HPDE6-E6E7 (cell line): ENCODE data around the gene WDR7.

Experiments used
- DNase-seq: peaks from one replicate; pipeline ENCODE4 v3.0.0; 2011; ENCODE audit warnings: missing footprints; ENCODE audit errors: extremely low spot score

WDR7 gene

DNA sequence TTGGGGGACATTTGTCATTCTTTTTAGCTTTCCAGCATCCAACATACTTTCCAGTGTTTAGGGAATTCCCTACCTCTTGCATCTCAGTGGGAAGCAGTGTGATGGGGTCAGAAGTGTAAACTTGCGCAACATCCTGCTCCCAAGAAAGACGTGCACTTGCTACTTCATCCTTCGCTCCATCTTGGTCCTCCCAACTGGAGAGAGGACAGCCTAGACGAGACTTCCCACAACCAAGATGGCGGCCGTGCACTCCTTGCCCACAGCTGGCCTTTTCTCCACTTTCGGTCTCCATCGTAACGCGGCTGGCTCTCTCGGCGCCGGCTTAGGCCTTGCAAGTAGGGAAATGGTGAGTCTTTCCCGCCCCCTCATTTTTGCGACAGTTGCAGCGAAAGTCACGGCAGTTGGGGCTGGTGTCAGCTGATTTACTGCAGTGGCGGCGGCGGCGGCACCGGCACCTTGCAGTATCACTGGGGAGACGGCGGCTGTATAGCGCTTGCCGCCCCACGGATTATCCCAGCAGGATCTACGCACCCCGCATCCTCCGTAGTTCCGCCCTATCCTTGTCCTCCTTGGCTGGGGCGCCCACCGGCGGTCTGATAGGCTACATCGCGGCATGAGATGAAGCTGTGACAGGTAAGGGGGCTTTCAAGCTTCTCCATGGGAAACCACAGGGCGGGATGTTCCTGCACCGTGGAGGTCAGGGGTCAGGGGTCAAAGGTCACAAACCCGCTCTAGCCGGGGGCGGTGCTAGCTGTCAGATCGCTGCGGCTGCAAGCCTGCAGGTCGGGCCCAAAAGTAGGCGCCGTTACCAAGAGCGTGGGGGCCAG lies at the start of gene WDR7:
WDR7 (plus strand) TSS at position 416 of the 827 bp plus-strand sequence. CDS start 21,157 bp downstream, outside the sequence.
- DNase-seq: peak; percentile 89

DNA sequence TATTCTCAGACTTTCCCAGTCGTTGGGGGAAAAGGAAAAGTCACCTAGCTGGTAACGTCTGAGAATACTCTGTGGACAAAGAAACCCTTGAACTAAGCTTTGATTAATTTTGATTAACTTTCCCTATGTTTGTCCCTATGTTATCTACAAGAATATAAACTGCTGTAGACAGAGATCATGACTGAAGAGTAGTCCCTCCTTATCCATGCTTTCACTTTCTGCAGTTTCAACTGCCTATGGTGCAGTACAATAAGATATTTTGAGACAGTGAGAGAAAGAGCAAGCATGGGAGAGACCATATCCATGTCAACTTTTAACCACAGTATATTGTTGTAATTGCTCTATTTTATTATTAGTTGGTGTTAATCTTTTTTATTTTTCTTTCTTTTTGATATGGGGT lies 44.5 kb upstream of the WDR7 start:
- no peak for DNase-seq

DNA sequence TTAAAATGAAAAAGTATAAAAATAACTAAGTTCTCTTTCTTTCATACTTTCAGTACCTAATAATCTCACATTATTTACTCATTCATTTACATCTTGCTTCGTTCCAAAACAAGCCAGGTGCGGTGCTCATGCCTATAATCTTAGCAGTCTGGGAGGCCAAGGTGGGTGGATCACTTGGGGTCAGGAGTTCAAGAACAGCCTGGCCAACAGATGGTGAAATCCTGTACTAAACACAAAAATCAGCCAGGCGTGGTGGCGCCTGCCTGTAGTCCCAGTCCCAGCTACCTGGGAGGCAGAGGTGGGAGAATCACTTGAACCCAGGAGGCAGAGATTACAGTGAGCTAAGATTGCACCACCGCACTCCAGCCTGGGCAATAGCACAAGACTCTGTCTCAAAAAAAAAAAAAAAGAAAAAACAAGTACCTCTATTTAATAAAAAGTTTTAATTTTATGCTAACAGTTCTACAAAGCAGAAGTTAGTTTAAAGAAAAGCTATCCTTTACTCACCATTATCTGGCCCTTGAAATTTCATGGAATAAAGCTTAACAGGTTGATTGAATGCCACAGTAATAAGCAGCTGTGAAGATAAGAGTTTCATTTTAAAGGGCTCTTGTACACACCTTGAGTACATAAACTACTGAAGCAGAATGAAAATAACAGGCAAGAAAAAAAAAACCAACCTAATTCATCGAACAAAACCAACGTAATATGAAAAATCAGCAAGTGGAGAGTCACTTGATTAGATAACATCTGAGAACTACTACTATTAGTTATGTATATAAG lies 35.2 kb upstream of the WDR7 start:
- no peak for DNase-seq

DNA sequence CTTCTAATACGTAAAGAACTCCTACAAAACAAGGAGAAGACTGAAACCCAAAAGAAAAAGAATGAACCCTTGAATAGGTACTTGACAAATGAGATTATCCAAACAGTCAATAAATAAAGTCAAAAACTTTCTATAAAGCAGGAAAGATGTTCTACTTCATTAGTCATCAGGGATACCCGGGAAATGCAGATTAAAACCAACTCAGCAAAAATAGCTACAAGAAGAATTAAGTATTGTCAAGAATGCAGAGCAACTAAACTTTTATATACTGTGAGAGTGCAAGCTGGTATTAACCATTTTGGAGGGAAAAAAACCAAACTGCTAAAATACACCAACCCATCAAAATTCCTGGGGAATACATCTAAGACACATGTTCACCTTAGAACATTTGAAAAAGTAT lies 23.2 kb upstream of the WDR7 start:
- no peak for DNase-seq

DNA sequence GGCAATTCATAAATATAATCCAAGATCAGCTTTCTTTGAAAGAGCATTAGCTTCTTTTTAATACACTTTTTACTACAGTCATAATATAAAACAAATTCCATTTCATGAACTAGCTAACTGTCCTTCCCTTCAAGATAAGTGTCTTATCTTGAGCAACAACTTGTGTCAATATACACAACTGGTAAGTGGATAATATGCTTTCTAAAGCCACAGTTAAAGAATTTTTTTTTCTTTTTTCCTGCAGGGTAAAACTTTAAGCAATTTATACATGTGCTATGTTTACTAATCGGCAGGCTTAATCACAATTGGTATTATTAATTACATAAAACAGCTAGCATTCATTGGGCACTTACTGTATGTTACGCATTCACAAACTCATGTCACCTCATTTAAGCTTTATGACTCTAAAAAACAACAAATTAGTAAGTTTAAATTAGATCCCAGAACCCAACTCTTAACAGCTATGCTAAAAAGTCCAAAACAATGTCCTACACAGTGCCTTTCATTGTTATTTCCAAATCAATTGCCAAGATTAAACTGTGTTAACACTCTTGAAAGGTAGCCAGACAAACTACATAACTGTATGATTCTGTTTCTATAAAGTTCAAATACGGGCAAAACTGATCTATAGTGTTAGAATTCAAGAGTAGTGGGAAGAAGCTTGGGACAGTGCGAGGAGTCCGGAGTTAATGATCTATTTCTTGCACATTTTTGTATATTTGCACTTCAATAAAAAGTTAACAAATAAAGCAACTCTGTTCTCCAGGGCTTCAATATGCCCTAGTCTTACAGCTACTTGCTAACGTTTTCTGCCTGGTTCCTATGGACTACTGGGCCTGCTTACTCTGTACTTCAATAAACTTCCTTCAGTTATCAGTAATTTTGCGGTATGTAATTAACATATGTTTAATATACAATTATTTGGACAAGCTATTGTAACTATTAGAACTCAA lies 18.8 kb upstream of the WDR7 start:
- no peak for DNase-seq

DNA sequence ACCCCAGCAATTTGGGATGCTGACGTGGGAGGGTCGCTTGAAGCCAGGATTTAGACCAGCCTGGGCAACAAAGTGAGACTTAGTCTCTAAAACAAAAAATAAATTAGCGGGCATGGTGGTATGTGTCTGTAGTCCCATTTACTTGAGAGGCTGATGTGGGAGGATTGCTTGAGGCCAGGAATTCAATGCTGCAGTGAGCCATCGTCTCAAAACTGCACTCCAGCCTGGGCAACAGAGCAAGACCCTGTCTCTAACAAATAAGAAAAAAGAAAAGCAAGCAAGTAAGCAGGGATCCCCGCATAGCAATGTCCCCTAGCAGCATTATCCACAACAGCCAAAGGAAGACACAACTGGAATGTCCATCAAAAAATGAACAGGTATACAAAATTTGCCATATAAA lies 16.2 kb upstream of the WDR7 start:
- DNase-seq: no peak

DNA sequence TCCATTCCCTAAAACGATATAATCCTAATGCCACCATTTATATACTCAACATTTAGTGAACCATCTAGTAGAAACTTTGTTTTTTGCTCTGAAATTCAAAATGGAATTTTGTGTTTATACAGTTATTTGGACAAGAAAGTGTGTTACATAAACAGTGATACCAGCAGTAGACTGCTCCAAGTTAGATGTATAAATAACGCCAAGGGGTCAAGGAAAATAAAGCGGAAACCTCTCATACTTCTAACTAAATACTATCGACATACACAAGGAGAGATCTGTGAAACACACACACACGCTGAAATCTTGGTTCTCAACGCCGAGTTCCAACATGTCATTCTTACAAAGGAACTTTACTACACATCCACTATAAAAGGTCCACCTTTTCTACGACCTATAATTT lies 14.0 kb upstream of the WDR7 start:
- DNase-seq: no peak

DNA sequence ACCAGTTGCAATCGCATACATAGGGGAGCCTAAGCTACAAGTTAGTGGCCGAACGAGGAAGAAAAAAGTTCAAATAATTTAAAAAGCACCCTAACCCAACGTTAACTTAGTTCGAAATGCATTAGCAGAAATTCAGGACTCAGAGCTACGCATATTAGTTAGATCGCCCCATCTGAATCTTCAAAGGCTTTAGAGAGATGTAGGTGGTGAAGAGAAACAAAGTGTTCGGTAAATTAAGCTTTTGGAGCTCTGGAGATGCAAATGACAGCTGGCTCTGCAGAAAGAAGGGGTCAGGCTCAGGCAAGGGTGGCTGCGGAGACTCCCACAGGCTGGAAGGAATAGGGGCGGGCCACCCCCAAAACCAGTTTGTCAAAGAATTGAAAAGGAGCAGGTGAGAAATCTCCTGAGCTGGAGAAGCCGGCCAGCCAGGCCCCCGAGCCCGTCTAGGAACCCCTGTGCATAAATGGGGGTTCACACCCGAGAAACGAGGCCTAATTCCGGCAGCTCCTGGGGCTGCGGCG lies 13.4 kb upstream of the WDR7 start:
- peak; percentile 15 for DNase-seq

DNA sequence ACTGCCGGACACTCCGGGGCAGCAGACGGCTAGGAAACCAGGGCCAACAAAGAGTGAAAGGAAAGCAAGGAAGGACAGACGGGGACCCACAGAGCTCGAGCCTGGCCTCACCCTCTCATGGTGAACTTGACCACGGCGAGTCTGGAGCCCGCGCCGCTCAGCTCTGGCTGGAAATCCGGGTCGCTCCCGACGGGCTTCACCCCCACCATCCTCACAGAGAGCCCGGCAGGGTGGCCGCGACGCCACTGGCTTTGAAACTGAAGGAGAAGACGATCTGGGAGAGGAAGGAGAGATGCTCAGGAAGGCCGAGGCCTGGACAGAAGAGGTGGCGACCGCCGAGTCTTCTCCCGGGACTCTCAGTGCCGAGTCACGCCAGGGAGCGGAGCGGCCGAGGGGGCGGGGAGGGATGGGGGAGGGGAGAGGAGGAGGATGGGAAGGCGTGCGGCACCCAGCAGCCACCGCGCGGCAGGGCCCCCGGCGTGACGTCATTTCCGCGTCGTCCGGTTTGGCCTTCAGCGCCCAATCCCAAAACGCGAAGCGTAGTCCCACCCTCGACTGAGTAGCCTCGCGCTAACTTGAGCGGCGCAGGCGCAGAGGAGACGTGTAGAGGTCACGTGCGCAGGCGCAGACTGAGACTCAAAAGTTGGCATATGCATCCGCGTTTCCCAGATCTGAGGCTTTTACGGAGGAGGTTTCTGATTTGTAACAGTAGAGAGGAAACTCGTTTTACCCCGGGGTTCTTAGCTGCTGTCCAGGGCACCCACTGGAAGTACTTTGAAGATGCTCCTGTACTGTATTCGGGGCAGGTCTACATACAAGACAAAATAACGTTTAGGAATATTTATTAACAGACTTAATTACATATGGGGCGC lies 12.7 kb upstream of the WDR7 start, which contains the start of gene TXNL1:
TXNL1 (minus strand) TSS at position 361 of the 872 bp plus-strand sequence; CDS start at position 209, 152 bp downstream.
- DNase-seq: peak; percentile 88

DNA sequence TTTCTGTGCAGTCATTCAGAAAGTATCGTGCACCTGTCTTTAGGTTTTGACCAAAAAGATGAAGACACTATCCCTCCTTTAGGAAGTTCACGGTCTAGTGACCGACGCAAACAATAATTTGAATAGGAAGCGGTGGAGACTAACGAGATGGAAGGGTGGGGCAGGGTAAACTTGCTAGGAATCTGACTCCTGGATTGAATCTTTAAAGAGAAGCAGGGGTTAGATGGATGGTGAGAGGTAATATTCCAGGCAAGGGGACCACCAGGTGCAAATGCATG lies 12.1 kb upstream of the WDR7 start:
- no peak for DNase-seq

DNA sequence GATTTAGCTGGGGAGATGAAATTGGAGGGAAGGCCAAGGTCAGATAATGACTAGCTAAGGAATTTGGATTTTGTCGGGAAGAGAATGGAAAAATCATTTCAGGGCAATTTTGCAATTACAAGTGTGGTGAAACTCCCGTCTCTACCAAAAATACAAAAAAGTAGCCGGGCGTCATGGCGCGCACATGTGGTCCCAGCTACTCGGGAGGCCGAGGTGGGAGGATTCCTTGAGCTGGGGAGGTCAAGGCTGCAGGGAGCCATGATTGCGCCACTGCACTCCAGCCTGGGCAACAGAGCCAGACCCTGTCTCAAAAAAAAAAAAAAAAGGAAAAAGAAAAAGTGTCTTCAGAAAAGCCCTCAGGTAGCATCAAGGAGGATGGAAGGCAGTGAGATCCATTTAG lies 11.6 kb upstream of the WDR7 start:
- DNase-seq: no peak

DNA sequence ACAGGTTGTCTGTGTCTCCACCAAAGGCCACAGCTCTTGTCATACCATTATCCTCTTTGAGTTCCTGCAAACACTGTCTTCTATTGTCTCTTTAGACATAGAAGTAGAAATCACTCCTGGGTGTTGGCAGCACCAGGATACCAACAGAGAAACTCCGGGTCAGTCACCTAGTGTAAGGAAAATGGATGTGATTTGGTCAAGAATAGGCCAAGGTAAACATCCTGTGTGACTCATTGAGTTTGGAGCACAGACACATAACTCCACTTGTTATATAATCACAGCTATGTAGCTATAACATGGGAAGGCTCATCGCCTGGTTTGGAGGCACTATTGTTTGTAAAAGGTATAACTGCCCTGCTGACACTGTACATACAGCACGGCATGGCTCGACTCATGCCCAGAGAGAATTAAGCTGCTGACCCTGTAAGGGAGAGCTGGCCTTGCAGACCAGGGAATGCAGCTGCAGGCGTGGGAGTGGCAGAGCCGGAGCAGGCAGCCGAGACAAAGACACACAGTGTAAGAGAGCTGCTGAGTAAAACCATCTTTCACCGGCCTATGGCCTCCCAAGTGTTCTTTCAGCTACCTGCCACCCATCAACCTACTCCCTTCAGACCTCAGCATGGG lies 9.3 kb upstream of the WDR7 start:
- no peak for DNase-seq

DNA sequence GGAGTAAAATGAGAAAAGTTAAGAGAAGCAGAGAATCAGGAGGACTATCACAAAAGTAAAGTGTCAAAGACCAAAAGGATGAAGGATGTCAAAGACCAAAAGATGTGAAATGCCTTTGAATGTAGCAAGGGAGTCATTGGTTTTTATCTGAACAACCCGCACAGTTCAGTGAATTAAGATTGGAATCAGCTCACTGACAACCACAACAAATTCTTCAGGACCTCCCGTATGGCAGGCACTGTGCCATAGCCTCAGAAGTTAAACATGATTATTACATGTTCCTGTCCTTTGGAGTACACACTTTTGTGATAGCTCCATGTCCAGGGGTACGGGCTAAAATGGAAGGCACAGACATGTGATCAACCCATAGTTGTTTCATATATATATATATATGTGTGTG lies 7.8 kb upstream of the WDR7 start:
- no peak for DNase-seq

DNA sequence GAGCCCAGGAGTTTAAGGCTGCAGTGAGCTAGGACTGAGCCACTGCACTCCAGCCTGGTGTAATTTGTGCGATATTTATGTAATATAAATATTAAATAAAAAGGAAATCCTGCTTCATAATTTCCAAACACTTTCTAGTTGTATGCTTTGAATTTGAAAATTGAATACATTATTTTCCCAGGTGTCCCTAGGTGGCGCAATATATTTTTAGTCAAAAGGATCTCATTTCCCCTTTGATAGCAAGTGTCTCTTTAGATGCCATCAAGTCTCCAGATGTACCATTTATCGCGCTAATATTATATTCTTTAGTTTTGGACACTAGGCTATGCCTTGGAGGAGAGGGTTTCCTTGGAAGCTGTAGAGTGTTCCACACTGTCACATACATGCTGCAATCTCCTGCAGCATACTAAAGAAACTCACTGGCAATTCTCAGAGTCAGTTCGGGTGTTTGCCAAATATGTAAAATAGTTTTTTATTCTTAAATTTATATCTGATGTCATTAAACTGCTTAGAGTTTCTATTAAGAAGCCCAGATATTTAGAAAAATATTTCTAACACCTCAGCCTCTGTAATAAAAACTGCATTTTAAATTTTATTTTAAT lies 5.6 kb upstream of the WDR7 start:
- no peak for DNase-seq

DNA sequence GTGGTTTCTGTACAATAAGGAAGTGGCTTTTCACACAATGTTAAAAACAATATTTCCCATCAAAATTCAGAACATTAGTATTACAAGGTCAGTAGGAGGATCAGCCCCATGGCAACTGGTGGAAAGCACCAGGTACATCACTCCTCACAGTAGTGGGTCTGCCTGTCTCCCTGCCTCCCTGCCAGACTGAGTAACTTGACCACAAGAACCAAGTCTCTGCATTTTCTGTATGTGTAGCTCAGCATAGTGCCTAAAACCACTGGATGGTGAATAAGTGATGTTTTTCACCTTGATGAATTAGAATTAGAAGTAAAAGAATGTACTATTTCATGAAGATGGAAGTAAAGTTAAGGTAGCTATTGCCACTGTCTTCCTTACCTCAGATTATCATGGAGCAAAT lies 4.1 kb upstream of the WDR7 start:
- no peak for DNase-seq

DNA sequence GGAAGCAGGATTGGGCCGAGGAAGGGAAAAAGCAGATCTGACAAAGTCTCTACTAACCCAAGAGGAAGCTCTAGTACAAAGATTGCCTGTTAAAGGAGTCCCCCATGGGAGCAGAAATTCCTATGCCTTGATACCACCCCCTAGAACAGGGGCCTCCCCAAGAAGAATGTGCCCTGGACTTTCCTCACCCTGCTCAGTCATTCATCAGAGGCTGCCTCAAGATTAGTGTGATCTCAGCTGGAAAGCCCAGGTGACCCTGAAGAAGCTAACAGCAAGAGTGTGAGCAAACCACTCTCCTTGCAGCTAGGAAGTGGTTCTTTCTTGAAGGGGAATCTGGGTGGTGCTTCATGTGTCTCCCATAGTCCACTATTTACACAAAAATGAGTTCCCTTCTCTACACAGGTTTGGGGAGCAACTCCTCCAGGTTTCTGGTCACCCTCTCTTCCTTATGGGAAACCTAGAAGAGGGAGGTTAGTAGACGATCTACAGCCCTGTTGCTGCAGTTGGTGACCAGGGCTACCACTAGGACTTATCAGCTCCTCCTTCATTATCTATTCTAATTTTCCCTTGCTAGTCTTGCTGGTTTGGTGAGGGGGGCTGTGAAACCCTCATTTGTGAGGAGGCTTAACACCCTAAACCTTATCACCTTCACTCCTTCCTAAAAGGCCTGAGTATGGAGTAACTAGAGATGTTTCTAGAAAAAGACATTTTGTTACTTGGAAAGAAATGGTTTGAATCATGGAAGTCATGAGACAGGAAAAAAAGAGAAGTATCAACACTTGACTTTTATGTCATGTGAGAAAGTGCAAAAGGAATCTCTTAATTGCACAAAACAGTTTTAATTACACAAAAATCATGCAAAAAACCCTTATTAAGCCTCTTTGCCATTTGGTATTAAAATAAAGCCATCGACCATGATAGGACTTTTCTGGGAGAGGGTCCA lies 2.9 kb upstream of the WDR7 start:
- DNase-seq: no peak

DNA sequence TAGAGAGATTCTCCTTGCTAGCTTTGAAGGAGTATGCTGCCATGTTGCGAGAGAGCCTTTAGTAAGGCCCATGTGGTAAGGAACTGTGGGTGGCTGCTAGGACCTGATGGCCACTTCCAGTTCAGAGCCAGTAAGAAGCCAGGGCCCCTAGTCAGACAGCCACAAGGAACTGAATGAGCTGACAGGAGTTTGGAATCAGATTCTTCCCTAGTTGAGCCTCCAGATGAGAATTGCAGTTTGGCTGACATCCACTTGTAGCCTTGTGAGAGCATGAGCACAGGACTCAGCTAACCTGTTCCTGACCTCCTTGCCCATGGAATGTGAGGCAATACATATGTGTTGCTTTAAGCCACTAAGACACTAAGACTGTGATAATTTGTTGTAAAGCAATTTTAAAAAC lies 1.2 kb upstream of the WDR7 start:
- no peak for DNase-seq

DNA sequence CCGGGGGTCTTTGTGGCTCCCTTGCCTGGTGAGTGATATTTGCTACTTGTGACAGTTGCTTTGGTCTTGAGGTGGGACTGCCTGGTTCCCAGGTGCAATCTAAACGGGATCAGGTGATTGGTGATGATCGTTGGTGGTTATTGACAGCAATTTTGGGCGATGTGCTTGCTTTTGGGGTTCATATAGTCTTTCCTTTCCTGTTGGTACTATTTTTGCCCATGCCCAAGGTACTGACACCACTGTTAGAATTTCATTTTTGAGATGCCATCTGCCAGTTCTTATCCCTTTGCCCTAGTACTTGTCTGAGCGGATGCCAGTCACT lies 573 bp downstream of the WDR7 start:
- DNase-seq: no peak

DNA sequence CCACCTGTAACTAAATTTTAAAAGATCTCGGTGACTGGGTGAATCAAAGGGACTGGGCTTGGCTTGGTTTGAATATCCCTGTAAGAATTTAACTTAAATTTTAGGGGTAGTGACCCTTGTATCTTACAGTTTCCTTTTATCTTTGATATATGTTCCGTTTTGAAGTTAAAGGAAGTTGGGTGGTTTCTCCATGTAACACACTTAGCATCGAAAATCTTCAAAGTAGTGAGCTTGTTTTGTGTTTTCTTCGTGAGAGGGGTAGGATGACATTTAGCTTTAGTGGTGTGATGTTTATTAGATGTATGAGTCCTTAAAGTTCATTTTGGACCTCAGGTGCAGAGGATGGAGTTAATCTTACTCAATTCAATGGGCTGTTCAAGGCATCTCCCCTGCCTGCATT lies 1.6 kb downstream of the WDR7 start:
- no peak for DNase-seq
